Esophagus squamous epithelium (tissue), 4 donors: ENCODE data around the gene SSC5D.

Experiments used
- POLR2A ChIP-seq, 4 donors: fragments of 450-650 bp; IDR thresholded peaks; one replicate each; pipeline ENCODE4 v1.6.1; 2017; ENCODE audit warnings: antibody characterized with exemption in 4 of 4, mild to moderate bottlenecking in 4 of 4, moderate library complexity in 3 of 4
- TF ChIP-seq, protein P1 (sequence below), 6 experiments: fragments of 450-650 bp in 4 of 6; fragments of 200-600 bp in 2 of 6; sonication (generic) in 2 of 6; IDR thresholded peaks; one replicate each; pipeline ENCODE4 v1.5.1; 2016 to 2019; ENCODE audit warnings: antibody characterized with exemption in 6 of 6, mild to moderate bottlenecking in 4 of 6, moderate library complexity in 4 of 6

DNA sequence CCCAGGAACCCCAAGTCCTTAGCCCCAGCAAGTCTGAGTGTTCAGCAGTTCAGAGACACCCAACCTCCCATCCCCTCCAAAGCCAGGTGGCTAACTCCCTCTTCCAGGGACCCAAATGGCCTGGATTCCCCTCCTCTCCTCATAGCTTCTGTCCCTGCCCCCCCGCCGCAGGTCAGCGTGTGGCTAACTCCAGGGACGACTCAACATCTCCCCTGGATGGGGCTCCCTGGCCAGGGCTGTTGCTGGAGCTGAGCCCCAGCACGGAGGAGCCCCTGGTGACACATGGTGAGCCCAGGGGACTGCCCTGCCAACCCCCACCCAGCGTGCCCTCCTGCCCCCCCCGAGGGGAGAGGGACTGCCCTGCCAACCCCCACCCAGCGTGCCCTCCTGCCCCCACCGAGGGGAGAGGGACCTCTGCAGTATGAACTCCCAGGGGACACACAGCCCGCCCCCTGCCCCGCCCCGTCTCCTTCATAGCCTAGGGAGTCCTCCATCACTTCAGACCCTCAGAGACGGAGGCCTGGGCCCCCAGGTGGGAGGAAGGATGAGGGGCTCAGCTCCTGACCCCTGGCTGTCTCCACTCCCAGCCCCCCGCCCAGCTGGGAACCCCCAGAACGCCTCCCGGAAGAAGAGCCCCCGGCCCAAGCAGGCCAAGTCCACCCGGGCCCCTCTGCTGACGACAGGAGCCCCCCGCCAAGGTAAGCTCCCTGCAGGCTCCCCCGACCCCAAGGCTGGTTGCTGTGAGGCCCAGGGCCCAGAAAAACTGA, 1.7 kb downstream of the SSC5D start:
- TF ChIP-seq, protein P1, sequence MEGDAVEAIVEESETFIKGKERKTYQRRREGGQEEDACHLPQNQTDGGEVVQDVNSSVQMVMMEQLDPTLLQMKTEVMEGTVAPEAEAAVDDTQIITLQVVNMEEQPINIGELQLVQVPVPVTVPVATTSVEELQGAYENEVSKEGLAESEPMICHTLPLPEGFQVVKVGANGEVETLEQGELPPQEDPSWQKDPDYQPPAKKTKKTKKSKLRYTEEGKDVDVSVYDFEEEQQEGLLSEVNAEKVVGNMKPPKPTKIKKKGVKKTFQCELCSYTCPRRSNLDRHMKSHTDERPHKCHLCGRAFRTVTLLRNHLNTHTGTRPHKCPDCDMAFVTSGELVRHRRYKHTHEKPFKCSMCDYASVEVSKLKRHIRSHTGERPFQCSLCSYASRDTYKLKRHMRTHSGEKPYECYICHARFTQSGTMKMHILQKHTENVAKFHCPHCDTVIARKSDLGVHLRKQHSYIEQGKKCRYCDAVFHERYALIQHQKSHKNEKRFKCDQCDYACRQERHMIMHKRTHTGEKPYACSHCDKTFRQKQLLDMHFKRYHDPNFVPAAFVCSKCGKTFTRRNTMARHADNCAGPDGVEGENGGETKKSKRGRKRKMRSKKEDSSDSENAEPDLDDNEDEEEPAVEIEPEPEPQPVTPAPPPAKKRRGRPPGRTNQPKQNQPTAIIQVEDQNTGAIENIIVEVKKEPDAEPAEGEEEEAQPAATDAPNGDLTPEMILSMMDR (IDR thresholded peaks at IDR 0.05) = no peak
- TF ChIP-seq POLR2A (IDR thresholded peaks at IDR 0.05) = no peak
